ENCODE data around the gene EDN2. TPM values are rescaled to one million over a fixed set of nuclear protein-coding genes. Genes with fewer than 3 reads are reported as not detected.

Gene EDN2
- total and polyA plus RNA-seq, 2 donors (not counting 1 experiment from before 2014, with no cell fraction given) = not detected

DNA sequence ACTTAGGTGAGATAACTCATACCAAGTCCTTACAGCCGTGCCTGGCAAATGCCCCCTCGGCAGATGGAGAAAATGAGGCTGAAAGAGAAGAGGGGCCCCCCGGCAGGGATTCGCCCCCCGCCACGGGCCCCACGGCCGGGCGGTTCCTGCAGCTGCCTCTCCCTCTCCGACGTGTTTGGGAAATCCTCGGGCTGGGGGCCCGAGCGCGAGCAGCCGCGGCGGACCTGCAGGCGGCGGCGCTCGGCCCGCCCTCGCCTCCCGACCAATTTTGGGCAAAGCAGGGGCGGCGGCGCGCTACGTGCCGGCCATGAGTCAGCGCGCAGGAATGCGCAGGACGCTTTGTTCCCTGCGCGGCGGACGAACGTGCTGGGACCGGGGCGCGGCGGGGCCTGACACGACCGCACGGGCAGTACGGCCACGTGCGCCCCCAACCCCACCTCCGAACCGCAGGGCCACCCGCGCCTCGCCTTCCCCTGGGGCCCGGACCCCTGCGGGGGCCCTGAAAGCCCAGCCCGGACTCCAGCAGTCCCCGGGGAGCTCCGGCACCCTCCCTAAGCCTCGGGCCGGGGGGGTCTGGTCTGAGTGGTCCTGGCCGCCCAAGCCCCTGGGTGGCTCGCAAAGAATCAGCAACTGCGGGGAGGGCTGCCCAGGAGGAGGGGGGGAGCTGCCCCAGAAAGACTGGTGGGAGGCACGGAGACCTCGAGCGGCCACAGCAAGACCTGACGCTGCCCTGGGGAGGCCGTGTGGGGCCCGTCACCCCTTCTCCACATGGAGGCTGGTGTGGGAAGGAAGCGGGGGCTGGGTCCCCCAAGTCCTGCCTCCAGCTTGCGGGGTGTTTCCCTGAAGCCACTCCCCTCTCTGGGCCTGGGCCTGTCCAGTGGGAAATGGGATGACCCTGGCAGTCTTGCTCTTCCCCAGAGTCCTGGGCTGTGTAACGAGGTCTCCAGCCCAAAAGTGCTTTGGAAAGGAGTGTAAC is 11.9 kb upstream of the EDN2 start:
- Mint-ChIP-seq H3K27ac (no peak overlapping the region), H3K27me3 (peaks cover 29% of the 10 kb centered on the region), H3K9me3 (ENCODE audit: insufficient read depth) (no peaks in the 10 kb centered on the region), H3K4me1 (peaks cover 9% of the 10 kb centered on the region), H3K4me3 (peak overlapping the region; percentile 19)
- Histone ChIP-seq H3K4me3 (ENCODE audit: control extremely low read depth in 1 of 5, extremely low read depth in 1 of 5, insufficient read depth in 1 of 5, low read depth in 2 of 5, low read length in 4 of 5) (peak overlapping the region in 2 of 5 experiments; percentile 14 to 31), H3K9me3 (ENCODE audit: control extremely low read depth in 1 of 3, control insufficient read depth in 2 of 3, insufficient read depth in 1 of 3, low read length in 2 of 3) (no peaks in the 10 kb centered on the region), H3K27ac (ENCODE audit: low read length in 2 of 2) (no peak overlapping the region), H3K36me3 (replicated peaks in 1 of 2; ENCODE audit: control extremely low read depth in 1 of 2, control insufficient read depth in 1 of 2, extremely low read depth in 1 of 2, insufficient read depth in 2 of 2, low read length in 1 of 2) (no peaks in the 10 kb centered on the region), H3K4me2 (replicated peaks; ENCODE audit: low read depth, low read length, poor library complexity, severe bottlenecking) (peak overlapping the region; percentile 60), H3K4me1 (ENCODE audit: control insufficient read depth in 2 of 2, insufficient read depth in 2 of 2, low read length in 2 of 2) (peaks cover 5 to 8% of the 10 kb centered on the region in 2 donors), H3K27me3 (replicated peaks in 1 of 4; ENCODE audit: control extremely low read depth in 1 of 4, control insufficient read depth in 3 of 4, insufficient read depth in 4 of 4, low read length in 3 of 4) (peaks cover 0 to 16% (median 3%) of the 10 kb centered on the region in 4 experiments), H3K79me2 (ENCODE audit: control insufficient read depth, insufficient read depth, low read length) (no peaks in the 10 kb centered on the region), H2AFZ (ENCODE audit: insufficient read depth, low read depth, low read length, poor library complexity, severe bottlenecking) (peak overlapping the region; percentile 46), H4K20me1 (ENCODE audit: control insufficient read depth, insufficient read depth, low read length, poor library complexity, severe bottlenecking) (no peaks in the 10 kb centered on the region), H3K9ac (ENCODE audit: low read length) (peak overlapping the region; percentile 32)
- DNase-seq (no peak), ATAC-seq (ENCODE audit: low read depth) (no peak)
- ChIA-PET CTCF (no interaction called here), POLR2A (no interaction called here)
- WGBS (ENCODE audit: insufficient coverage) = 9% methylated on average over 71 of the region's 74 CpGs
- intact Hi-C loops (cut with micrococcal nuclease) = no loop called here
- TF ChIP-seq, protein P1, sequence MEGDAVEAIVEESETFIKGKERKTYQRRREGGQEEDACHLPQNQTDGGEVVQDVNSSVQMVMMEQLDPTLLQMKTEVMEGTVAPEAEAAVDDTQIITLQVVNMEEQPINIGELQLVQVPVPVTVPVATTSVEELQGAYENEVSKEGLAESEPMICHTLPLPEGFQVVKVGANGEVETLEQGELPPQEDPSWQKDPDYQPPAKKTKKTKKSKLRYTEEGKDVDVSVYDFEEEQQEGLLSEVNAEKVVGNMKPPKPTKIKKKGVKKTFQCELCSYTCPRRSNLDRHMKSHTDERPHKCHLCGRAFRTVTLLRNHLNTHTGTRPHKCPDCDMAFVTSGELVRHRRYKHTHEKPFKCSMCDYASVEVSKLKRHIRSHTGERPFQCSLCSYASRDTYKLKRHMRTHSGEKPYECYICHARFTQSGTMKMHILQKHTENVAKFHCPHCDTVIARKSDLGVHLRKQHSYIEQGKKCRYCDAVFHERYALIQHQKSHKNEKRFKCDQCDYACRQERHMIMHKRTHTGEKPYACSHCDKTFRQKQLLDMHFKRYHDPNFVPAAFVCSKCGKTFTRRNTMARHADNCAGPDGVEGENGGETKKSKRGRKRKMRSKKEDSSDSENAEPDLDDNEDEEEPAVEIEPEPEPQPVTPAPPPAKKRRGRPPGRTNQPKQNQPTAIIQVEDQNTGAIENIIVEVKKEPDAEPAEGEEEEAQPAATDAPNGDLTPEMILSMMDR (IDR thresholded peaks at IDR 0.05) = no peak
- TF ChIP-seq EZH2 (IDR thresholded peaks at IDR 0.05; ENCODE audit: borderline replicate concordance, insufficient read depth, low read depth, low read length, poor library complexity, severe bottlenecking) = no peak

Measured in B cell (primary cell).